Neuronal stem cell (in vitro differentiated cells): ENCODE results near the gene THBS4.

Experiments
- DNase-seq: peaks from one replicate; pipeline ENCODE4 v3.0.0-alpha.2; 2013; ENCODE audit warnings: low spot score
- H2AFZ ChIP-seq: one replicate; pipeline ENCODE4 v1.6.1; 2013; ENCODE audit warnings: mild to moderate bottlenecking, low read length, inconsistent platforms
- H2AK5ac ChIP-seq: 2 replicates; pipeline ENCODE4 v1.6.1; 2013; ENCODE audit warnings: low read depth, mild to moderate bottlenecking, inconsistent platforms, low read length, moderate library complexity, mixed read lengths
- H2BK120ac ChIP-seq: 2 replicates; pipeline ENCODE4 v1.6.1; 2013; ENCODE audit warnings: low read depth, mild to moderate bottlenecking, inconsistent platforms, low read length, moderate library complexity, mixed read lengths
- H2BK12ac ChIP-seq: one replicate; pipeline ENCODE4 v1.6.1; 2013; ENCODE audit warnings: low read length, inconsistent platforms
- H2BK15ac ChIP-seq: 2 replicates; pipeline ENCODE4 v1.6.1; 2013; ENCODE audit warnings: mild to moderate bottlenecking, low read length, inconsistent platforms, mixed read lengths
- H2BK5ac ChIP-seq: one replicate; pipeline ENCODE4 v1.6.1; 2013; ENCODE audit warnings: inconsistent platforms, mild to moderate bottlenecking, low read length, moderate library complexity
- H3K14ac ChIP-seq: one replicate; pipeline ENCODE4 v1.6.1; 2013; ENCODE audit warnings: low read length, inconsistent platforms
- H3K18ac ChIP-seq: 2 replicates; pipeline ENCODE4 v1.6.1; 2013; ENCODE audit warnings: low read length, inconsistent platforms
- H3K23ac ChIP-seq: 2 replicates; pipeline ENCODE4 v1.6.1; 2013; ENCODE audit warnings: low read depth, mild to moderate bottlenecking, mixed read lengths, low read length, inconsistent platforms; ENCODE audit not compliant: poor library complexity
- H3K27ac ChIP-seq: replicated peaks from 3 replicates; pipeline ENCODE4 v1.5.1; 2013; ENCODE audit warnings: low read length, inconsistent platforms
- H3K27me3 ChIP-seq, 3 experiments: 2 replicates each; pipeline ENCODE4 v1.6.1; 2013; ENCODE audit warnings: low read length in 3 of 3, mild to moderate bottlenecking in 2 of 3, inconsistent platforms in 1 of 3, low read depth in 1 of 3, mixed read lengths in 1 of 3, moderate library complexity in 1 of 3; ENCODE audit not compliant: control insufficient read depth in 3 of 3, insufficient read depth in 3 of 3
- H3K36me3 ChIP-seq, 2 donors: replicated peaks in 1 of 2; 2 replicates each; pipeline ENCODE4 v1.6.1; 2013; ENCODE audit warnings: low read length in 2 of 2; ENCODE audit not compliant: control insufficient read depth in 2 of 2, insufficient read depth in 2 of 2
- H3K4ac ChIP-seq: 2 replicates; pipeline ENCODE4 v1.6.1; 2013; ENCODE audit warnings: inconsistent platforms, mild to moderate bottlenecking, low read length, moderate library complexity
- H3K4me1 ChIP-seq, 2 donors: 1 replicate in 1 of 2; 2 replicates in 1 of 2; pipeline ENCODE4 v1.6.1; 2013; ENCODE audit warnings: low read length in 2 of 2, low read depth in 1 of 2; ENCODE audit not compliant: control insufficient read depth in 2 of 2, insufficient read depth in 1 of 2
- H3K4me2 ChIP-seq: one replicate; pipeline ENCODE4 v1.6.1; 2013; ENCODE audit warnings: mild to moderate bottlenecking, low read length, inconsistent platforms; ENCODE audit not compliant: insufficient read depth, poor library complexity, severe bottlenecking
- H3K4me3 ChIP-seq, 2 donors: 2 replicates each; pipeline ENCODE4 v1.5.1; 2013; ENCODE audit warnings: low read length in 2 of 2, mild to moderate bottlenecking in 2 of 2, inconsistent platforms in 1 of 2, moderate library complexity in 1 of 2
- H3K79me1 ChIP-seq: one replicate; pipeline ENCODE4 v1.6.1; 2013; ENCODE audit warnings: low read depth, mild to moderate bottlenecking, inconsistent platforms, low read length, moderate library complexity
- H3K9ac ChIP-seq: one replicate; pipeline ENCODE4 v1.6.1; 2013; ENCODE audit warnings: mild to moderate bottlenecking, low read depth, low read length, inconsistent platforms; ENCODE audit not compliant: poor library complexity
- H3K9me3 ChIP-seq, 2 donors: replicated peaks in 1 of 2; 2 replicates each; pipeline versions ENCODE3 to v1.6.1; 2013; ENCODE audit warnings: low read length in 2 of 2, mild to moderate bottlenecking in 2 of 2, inconsistent platforms in 1 of 2, low read depth in 1 of 2, mixed read lengths in 1 of 2, moderate library complexity in 1 of 2; ENCODE audit not compliant: control insufficient read depth in 2 of 2, insufficient read depth in 1 of 2
- H4K8ac ChIP-seq: one replicate; pipeline ENCODE4 v1.6.1; 2013; ENCODE audit warnings: low read depth, mild to moderate bottlenecking, inconsistent platforms, low read length, moderate library complexity
- H4K91ac ChIP-seq: one replicate; pipeline ENCODE4 v1.6.1; 2013; ENCODE audit warnings: low read length, low read depth, mild to moderate bottlenecking, inconsistent platforms; ENCODE audit not compliant: poor library complexity
- WGBS, 2 donors: extraction: QIAGEN DNeasy Blood & Tissue Kit; methylation state at CpG; one replicate each; pipeline ENCODE4 v1.1.7; 2013; ENCODE audit warnings: missing lambda C conversion rate in 2 of 2, mixed read lengths in 1 of 2; ENCODE audit not compliant: insufficient read length in 2 of 2, insufficient replicate concordance in 1 of 2; ENCODE audit errors: extremely low coverage in 2 of 2; 5-methylcytosine and 5-hydroxymethylcytosine counted together

The THBS4 gene

GRCh38 chr5:80008995-80009765, 26.0 kb upstream of the THBS4 start:
- Histone ChIP-seq H3K27me3 (no peaks in the 10 kb centered on the region), H3K14ac (no peak overlapping the region), H2AFZ (no peak overlapping the region), H3K4me3 (no peak overlapping the region), H2BK5ac (no peak overlapping the region), H3K18ac (no peak overlapping the region), H4K8ac (no peak overlapping the region), H3K4me1 (no peaks in the 10 kb centered on the region), H2BK15ac (no peak overlapping the region), H2BK12ac (no peak overlapping the region), H4K91ac (no peak overlapping the region), H3K9me3 (no peaks in the 10 kb centered on the region), H3K4ac (no peak overlapping the region), H2BK120ac (no peak overlapping the region), H3K23ac (no peak overlapping the region), H3K27ac (no peak overlapping the region), H3K79me1 (no peaks in the 10 kb centered on the region), H2AK5ac (no peak overlapping the region), H3K4me2 (no peak overlapping the region), H3K9ac (no peak overlapping the region), H3K36me3 (peaks cover 1 to 4% of the 10 kb centered on the region in 2 donors)
- no CpG with 5 or more reads among the region's 4 CpGs for WGBS, 2 donors
- DNase-seq = no peak

GRCh38 chr5:80010754-80011392, 24.3 kb upstream of the THBS4 start:
- Histone ChIP-seq H3K36me3 (peaks cover 1 to 6% of the 10 kb centered on the region in 2 donors), H3K27me3 (no peaks in the 10 kb centered on the region), H3K9ac (no peak overlapping the region), H2BK12ac (no peak overlapping the region), H3K4me2 (no peak overlapping the region), H3K14ac (no peak overlapping the region), H2AFZ (no peak overlapping the region), H2BK5ac (no peak overlapping the region), H3K27ac (no peak overlapping the region), H3K4ac (no peak overlapping the region), H3K79me1 (no peaks in the 10 kb centered on the region), H2BK120ac (no peak overlapping the region), H2AK5ac (no peak overlapping the region), H4K91ac (no peak overlapping the region), H3K4me3 (no peak overlapping the region), H3K9me3 (no peaks in the 10 kb centered on the region), H3K4me1 (no peaks in the 10 kb centered on the region), H2BK15ac (no peak overlapping the region), H3K18ac (no peak overlapping the region), H4K8ac (no peak overlapping the region), H3K23ac (no peak overlapping the region)
- no peak for DNase-seq
- WGBS, 2 donors = no CpG with 5 or more reads among the region's 5 CpGs

GRCh38 chr5:80025069-80025468, 10.1 kb upstream of the THBS4 start:
- H3K27ac ChIP-seq = no peak overlapping the region
- WGBS, 2 donors = no CpG with 5 or more reads among the region's 2 CpGs
- no peaks in the 10 kb centered on the region for H3K4me1 ChIP-seq
- DNase-seq = no peak
- H3K23ac ChIP-seq = no peak overlapping the region
- no peak overlapping the region for H2BK5ac ChIP-seq
- H3K79me1 ChIP-seq = no peaks in the 10 kb centered on the region
- H3K4me3 ChIP-seq = no peak overlapping the region
- no peaks in the 10 kb centered on the region for H3K27me3 ChIP-seq
- no peak overlapping the region for H4K8ac ChIP-seq
- H4K91ac ChIP-seq = no peak overlapping the region
- H2AFZ ChIP-seq = no peak overlapping the region
- no peak overlapping the region for H2BK15ac ChIP-seq
- no peaks in the 10 kb centered on the region for H3K9me3 ChIP-seq
- no peak overlapping the region for H3K4me2 ChIP-seq
- no peak overlapping the region for H2BK120ac ChIP-seq
- H3K36me3 ChIP-seq = no peaks in the 10 kb centered on the region
- H2BK12ac ChIP-seq = no peak overlapping the region
- no peak overlapping the region for H3K9ac ChIP-seq
- no peak overlapping the region for H3K18ac ChIP-seq
- H2AK5ac ChIP-seq = no peak overlapping the region
- no peak overlapping the region for H3K14ac ChIP-seq
- no peak overlapping the region for H3K4ac ChIP-seq

- Histone ChIP-seq H3K18ac (no peak overlapping the region), H3K27ac (no peak overlapping the region), H2BK5ac (no peak overlapping the region), H3K4ac (no peak overlapping the region), H3K27me3 (peaks cover 0 to 3% (median 0%) of the 10 kb centered on the region in 3 experiments), H4K91ac (no peak overlapping the region), H2AFZ (no peak overlapping the region), H4K8ac (no peak overlapping the region), H3K4me1 (no peaks in the 10 kb centered on the region), H2BK120ac (no peak overlapping the region), H2AK5ac (no peak overlapping the region), H2BK12ac (no peak overlapping the region), H2BK15ac (no peak overlapping the region), H3K36me3 (no peaks in the 10 kb centered on the region), H3K14ac (no peak overlapping the region), H3K4me2 (no peak overlapping the region), H3K23ac (no peak overlapping the region), H3K9ac (no peak overlapping the region), H3K79me1 (no peaks in the 10 kb centered on the region), H3K9me3 (no peaks in the 10 kb centered on the region), H3K4me3 (no peak overlapping the region)
- no peak for DNase-seq
These were observed 8.3 kb upstream of the THBS4 start for GRCh38 chr5:80026841-80027240.
